GM12873 (cell line): ENCODE data around the gene LTB4R2.

Source experiments
- CTCF ChIP-seq: IDR thresholded peaks from 2 replicates; pipeline ENCODE4 v1.5.1; 2012; ENCODE audit warnings: low read depth, mild to moderate bottlenecking, moderate library complexity, low read length, control low read depth; ENCODE audit not compliant: insufficient read depth; ENCODE audit errors: missing control alignments

Gene LTB4R2

GRCh38 chr14:24278424-24278823 lies 31.5 kb upstream of the LTB4R2 start:
- TF ChIP-seq CTCF = no peak

- TF ChIP-seq CTCF = peak; percentile 52
These were observed 30.4 kb upstream of the LTB4R2 start for GRCh38 chr14:24279301-24280186.

GRCh38 chr14:24280797-24281460 lies 29.0 kb upstream of the LTB4R2 start:
- no peak for TF ChIP-seq CTCF

- no peak for TF ChIP-seq CTCF
These were observed 28.3 kb upstream of the LTB4R2 start for GRCh38 chr14:24281636-24282035.

- TF ChIP-seq CTCF = no peak
These were observed 27.2 kb upstream of the LTB4R2 start for GRCh38 chr14:24282736-24283135.

- TF ChIP-seq CTCF = no peak
These were observed 26.0 kb upstream of the LTB4R2 start for GRCh38 chr14:24283796-24284460.

- TF ChIP-seq CTCF = no peak
These were observed 25.4 kb upstream of the LTB4R2 start for GRCh38 chr14:24284501-24285035.
